HCT116 (cell line): ENCODE data around the gene DOCK1. TPM values are rescaled to one million over a fixed set of nuclear protein-coding genes. Genes with fewer than 3 reads are reported as not detected.

Experiments used
- ATAC-seq: fragments of 200-7000 bp; cut with Tn5 transposase; 2 replicates; pipeline ENCODE4 v1.9.1; 2020; ENCODE audit warnings: mild to moderate bottlenecking, moderate library complexity
- BruUV-seq: library from RNA; stranded (reverse); fragments of 400-500 nt; replicated peaks from 2 replicates; lab custom pipeline; 2021; lab: Mats Ljungman, UMichigan
- CTCF ChIA-PET: fragments of 300-600 bp; sonication (Branson Sonifier 250); formaldehyde crosslinking; loops from one replicate; lab custom pipeline; 2021; ENCODE audit warnings: antibody characterized with exemption; lab: Charles Lee
- POLR2A ChIA-PET: fragments of 300-600, 350-600 bp; sonication (Branson Sonifier 250); formaldehyde crosslinking; loops from one replicate; lab custom pipeline; 2021; ENCODE audit warnings: antibody characterized with exemption; lab: Charles Lee
- RAD21 ChIA-PET, 2 experiments: fragments of 300-600 bp; sonication (Branson Sonifier 250); formaldehyde crosslinking; loops; one replicate each; lab custom pipeline; 2023; ENCODE audit warnings: low total read pairs in 2 of 2; ENCODE audit not compliant: uncharacterized antibody in 2 of 2, unreplicated experiment in 2 of 2, low non-redundant PET in 1 of 2; lab: Charles Lee
- DNase-seq: peaks from one replicate; pipeline ENCODE4 v3.0.0-alpha.2; 2010; ENCODE audit warnings: low read depth, low spot score
- H2AFZ ChIP-seq: fragments of 200-600 bp; shearing (Covaris generic), sonication (generic); 2 replicates; pipeline ENCODE4 v1.6.1; 2017; ENCODE audit warnings: low read depth, mixed run types, mixed read lengths, antibody characterized with exemption, low read length; ENCODE audit not compliant: poor library complexity, severe bottlenecking
- H3K27ac ChIP-seq: 2 replicates; pipeline ENCODE4 v1.5.1; 2012; ENCODE audit warnings: low read depth, low read length
- H3K27me3 ChIP-seq: fragments of 200-600 bp; sonication (generic); 2 replicates; pipeline ENCODE4 v1.6.1; 2016; ENCODE audit warnings: mixed run types, low read length, mixed read lengths; ENCODE audit not compliant: insufficient read depth
- H3K36me3 ChIP-seq, 2 experiments: fragments of 200-500 bp in 1 of 2; fragments of 200-600 bp in 1 of 2; sonication (Bioruptor generic) in 1 of 2; sonication (generic) in 1 of 2; 2 replicates each; pipeline versions ENCODE4 v1.5.1 to v1.6.1; 2014 to 2016; ENCODE audit warnings: low read length in 2 of 2, inconsistent platforms in 1 of 2, mixed read lengths in 1 of 2, mixed run types in 1 of 2; ENCODE audit not compliant: insufficient read depth in 2 of 2, control insufficient read depth in 1 of 2
- H3K4me1 ChIP-seq, 2 experiments: fragments of 200-600 bp in 1 of 2; sonication (generic) in 1 of 2; 2 replicates each; pipeline versions ENCODE4 v1.5.1 to v1.6.1; 2012 to 2017; ENCODE audit warnings: low read length in 2 of 2, inconsistent platforms in 1 of 2, mild to moderate bottlenecking in 1 of 2, mixed read lengths in 1 of 2, mixed run types in 1 of 2, moderate library complexity in 1 of 2; ENCODE audit not compliant: insufficient read depth in 2 of 2, control insufficient read depth in 1 of 2
- H3K4me2 ChIP-seq: fragments of 200-600 bp; sonication (generic); 2 replicates; pipeline ENCODE4 v1.6.1; 2017; ENCODE audit warnings: mixed run types, low read length, mixed read lengths
- H3K4me3 ChIP-seq, 2 experiments: fragments of 200-600 bp in 1 of 2; sonication (generic) in 1 of 2; replicated peaks in 1 of 2; 2 replicates each; pipeline ENCODE4 v1.5.1; 2011 to 2016; ENCODE audit warnings: low read length in 2 of 2, control low read depth in 1 of 2, low read depth in 1 of 2, mild to moderate bottlenecking in 1 of 2, mixed read lengths in 1 of 2, mixed run types in 1 of 2
- H3K79me2 ChIP-seq: fragments of 200-600 bp; sonication (generic); 2 replicates; pipeline ENCODE4 v1.6.1; 2017; ENCODE audit warnings: mild to moderate bottlenecking, mixed run types, low read length, moderate library complexity, mixed read lengths; ENCODE audit not compliant: insufficient read depth
- H3K9ac ChIP-seq: fragments of 200-600 bp; sonication (generic); 2 replicates; pipeline ENCODE4 v1.6.1; 2016; ENCODE audit warnings: low read length, mixed read lengths
- H3K9me2 ChIP-seq: fragments of 200-600 bp; sonication (generic), shearing (Covaris generic); 2 replicates; pipeline ENCODE4 v1.6.1; 2017; ENCODE audit warnings: mixed run types, mild to moderate bottlenecking, moderate library complexity; ENCODE audit not compliant: insufficient read depth
- H3K9me3 ChIP-seq, 2 experiments: fragments of 200-500 bp in 1 of 2; fragments of 200-600 bp in 1 of 2; sonication (Bioruptor generic) in 1 of 2; sonication (generic) in 1 of 2; 2 replicates each; pipeline ENCODE4 v1.6.1; 2014 to 2017; ENCODE audit warnings: low read length in 2 of 2, mixed read lengths in 2 of 2, inconsistent platforms in 1 of 2, low read depth in 1 of 2, mild to moderate bottlenecking in 1 of 2, mixed run types in 1 of 2, moderate library complexity in 1 of 2; ENCODE audit not compliant: control insufficient read depth in 1 of 2, insufficient read depth in 1 of 2
- H4K20me1 ChIP-seq: fragments of 200-600 bp; sonication (generic), shearing (Covaris generic); 2 replicates; pipeline ENCODE4 v1.6.1; 2017; ENCODE audit warnings: mixed run types, mild to moderate bottlenecking, moderate library complexity; ENCODE audit not compliant: insufficient read depth
- ATF3 ChIP-seq: IDR thresholded peaks from 2 replicates; pipeline ENCODE4 v1.6.1; 2012
- CBX3 ChIP-seq: IDR thresholded peaks from 2 replicates; pipeline ENCODE4 v1.6.1; 2012; ENCODE audit warnings: low read depth
- CTCF ChIP-seq, 3 experiments: fragments of 200-600 bp in 1 of 3; sonication (generic) in 1 of 3; IDR thresholded peaks in 2 of 3; conservative IDR thresholded peaks in 1 of 3; 2 replicates each; pipeline ENCODE4 v1.5.1; 2012 to 2017; ENCODE audit warnings: low read depth in 2 of 3, low read length in 2 of 3, antibody characterized with exemption in 1 of 3, borderline replicate concordance in 1 of 3, control low read depth in 1 of 3, mild to moderate bottlenecking in 1 of 3, mixed read lengths in 1 of 3, mixed run types in 1 of 3, moderate library complexity in 1 of 3; ENCODE audit not compliant: insufficient read depth in 1 of 3
- EGR1 ChIP-seq: IDR thresholded peaks from 2 replicates; pipeline ENCODE4 v1.6.1; 2012; ENCODE audit warnings: low read depth
- EZH2phosphoT487 ChIP-seq: fragments of 200-600 bp; IDR thresholded peaks from 2 replicates; pipeline ENCODE4 v1.6.1; 2018; ENCODE audit warnings: antibody characterized with exemption, borderline replicate concordance
- FOSL1 ChIP-seq: IDR thresholded peaks from 2 replicates; pipeline ENCODE4 v1.6.1; 2012; ENCODE audit warnings: low read depth
- JUND ChIP-seq: IDR thresholded peaks from 2 replicates; pipeline ENCODE4 v1.6.1; 2012
- RAD21 ChIP-seq: IDR thresholded peaks from 2 replicates; pipeline ENCODE4 v1.6.1; 2012; ENCODE audit warnings: low read depth, mild to moderate bottlenecking
- REST ChIP-seq: IDR thresholded peaks from 2 replicates; pipeline ENCODE4 v1.6.1; 2012; ENCODE audit warnings: low read depth
- SP1 ChIP-seq: IDR thresholded peaks from 2 replicates; pipeline ENCODE4 v1.6.1; 2012; ENCODE audit warnings: low read depth
- SRF ChIP-seq: IDR thresholded peaks from 2 replicates; pipeline ENCODE4 v1.6.1; 2012; ENCODE audit warnings: low read depth
- TCF7L2 ChIP-seq: IDR thresholded peaks from 2 replicates; pipeline ENCODE4 v1.7.0; 2011; ENCODE audit warnings: borderline replicate concordance, inconsistent platforms; ENCODE audit not compliant: insufficient read depth, insufficient read length; ENCODE audit errors: extremely low read depth
- YY1 ChIP-seq: IDR thresholded peaks from 2 replicates; pipeline ENCODE4 v1.6.1; 2011; ENCODE audit warnings: low read length, low read depth, moderate library complexity, mild to moderate bottlenecking; ENCODE audit not compliant: insufficient replicate concordance; ENCODE audit errors: extremely low read depth
- ZNF274 ChIP-seq: fragments of 200-500 bp; sonication (Bioruptor generic); IDR thresholded peaks from 2 replicates; pipeline ENCODE4 v1.6.1; 2014; ENCODE audit warnings: mild to moderate bottlenecking, low read depth, low read length, inconsistent platforms
- intact Hi-C: fragments of 100-400 bp; cut with micrococcal nuclease; formaldehyde crosslinking; loops from 2 replicates; pipeline ENCODE4 v1.10.0; 2022
- total RNA-seq: library from RNA; stranded (reverse); gene quantifications from one replicate; pipeline ENCODE4 v1.2.1, GENCODE V29; 2021; ENCODE audit not compliant: unreplicated experiment

The DOCK1 gene
- total RNA-seq, 1 experiment from 2014 or later = 46.5 TPM

- no peaks in the 10 kb centered on the region for H3K9me3 ChIP-seq
- H3K4me1 ChIP-seq = peaks cover 32 to 66% of the 10 kb centered on the region in 2 experiments
- no peaks in the 10 kb centered on the region for H3K9me2 ChIP-seq
- H2AFZ ChIP-seq = peak overlapping the region; percentile 59
- peak overlapping the region; percentile 70 for H3K4me2 ChIP-seq
- ChIA-PET POLR2A (no interaction called here), RAD21 (interaction anchor here in 1 of 2 experiments (0.6 kb wide), 1 partner anchor 223 kb away, joined by 3 read pairs; no protein-coding TSS in a partner anchor)
- no peaks in the 10 kb centered on the region for H3K27me3 ChIP-seq
- no TSS peak for BruUV-seq
- no peaks in the 10 kb centered on the region for H3K79me2 ChIP-seq
- H4K20me1 ChIP-seq = 0 out of 2 replicates have a peak, but pooled peaks cover 4% of the 10 kb centered on the region
- ATAC-seq (peak; percentile 69), DNase-seq (peak; percentile 80)
- no peaks in the 10 kb centered on the region for H3K36me3 ChIP-seq
- peak overlapping the region; percentile 26 for H3K9ac ChIP-seq
- peak overlapping the region; percentile 51 for H3K27ac ChIP-seq
- peak; percentile 49; the same call in 1 of the 2 replicates for TF ChIP-seq ATF3
- peak; percentile 71 for TF ChIP-seq SP1
- peak; percentile 97 for TF ChIP-seq JUND
- TF ChIP-seq EZH2phosphoT487 = no peak
- TF ChIP-seq CTCF (IDR thresholded peaks at IDR 0.05 in 2 of 3, conservative IDR thresholded peaks at IDR 0.05 in 1 of 3; ENCODE audit: borderline replicate concordance in 1 of 3, insufficient read depth in 1 of 3, low read depth in 2 of 3, low read length in 2 of 3) = no peak
- peak; percentile 98 for TF ChIP-seq FOSL1
- TF ChIP-seq CBX3 = peak; percentile 43
- TF ChIP-seq REST = no peak
- TF ChIP-seq TCF7L2 = peak; percentile 37
- TF ChIP-seq SRF = peak; percentile 90
- no peak for TF ChIP-seq ZNF274
- peak; percentile 64 for TF ChIP-seq YY1
- peak; percentile 13; the same call in 1 of the 2 replicates for TF ChIP-seq RAD21
- TF ChIP-seq EGR1 = no peak; the same call in 1 of the 2 replicates
- TF ChIP-seq, all 23 proteins: peak for 9
- peak overlapping the region in 1 of 2 experiments; percentile 29; a peak in 2 of 4 replicates for H3K4me3 ChIP-seq
- CTCF ChIA-PET = interaction anchor here (0.6 kb wide), 1 partner anchor 577 kb away, joined by 3 read pairs; no protein-coding TSS in a partner anchor
- intact Hi-C loops = loop anchor here (10.0 kb wide), 1 partner anchor 243 kb away; the partner anchor contains the start of gene DOCK1
These were observed 243.1 kb downstream of the DOCK1 start for GRCh38 chr10:127148066-127148932.
